HT1080 (cell line): ENCODE data around the gene SAMD4A. TPM values are rescaled to one million over a fixed set of nuclear protein-coding genes. Genes with fewer than 3 reads are reported as not detected.

ENCODE experiments used
- DNase-seq: peaks from one replicate; pipeline ENCODE4 v3.0.0-alpha.2; 2015; ENCODE audit warnings: low read depth
- total RNA-seq: library from RNA; depleted of rRNA; stranded (reverse); fragments of >200 nt; shearing (Covaris generic); gene quantifications from 2 replicates; pipeline ENCODE4 v1.2.3, GENCODE V29; 2014

SAMD4A gene
- total RNA-seq, 1 experiment from 2014 or later: 16.3 TPM

DNA sequence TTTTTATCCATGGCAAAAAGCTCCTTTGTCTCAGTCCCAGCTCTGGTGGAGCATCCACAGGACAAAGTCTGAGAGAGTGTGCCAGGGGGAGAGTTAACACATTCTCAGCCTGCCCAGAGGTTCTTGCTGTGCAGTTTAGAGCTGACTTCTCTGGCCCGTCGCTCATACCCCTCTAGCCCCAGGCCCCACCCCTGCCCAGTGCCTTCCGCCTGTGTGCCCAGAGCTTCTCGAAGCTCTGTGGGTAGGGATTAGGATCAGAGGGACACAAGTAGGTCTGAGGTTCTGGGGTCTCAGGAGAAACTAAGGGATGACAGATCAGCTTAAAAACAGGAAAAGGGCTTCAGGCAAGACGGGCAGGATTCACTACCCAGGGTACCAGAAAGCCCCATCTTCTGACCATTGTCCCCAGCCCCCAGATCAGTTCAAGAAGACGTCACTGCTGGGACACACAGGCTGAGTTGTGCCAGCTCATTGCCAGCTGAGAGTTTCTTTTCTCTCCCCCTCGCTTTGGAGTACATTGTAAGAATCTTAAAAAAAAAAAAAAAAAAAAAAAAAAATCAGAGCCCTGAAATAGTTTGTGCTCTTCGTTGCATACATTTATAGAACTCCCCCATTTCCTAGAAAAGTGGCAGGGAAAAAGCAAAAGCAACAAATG lies 208.7 kb downstream of the SAMD4A start:
- DNase-seq: no peak

- peak; percentile 32 for DNase-seq
Observed at GRCh38 chr14:54776361-54777001, 209.6 kb downstream of the SAMD4A start.

DNA sequence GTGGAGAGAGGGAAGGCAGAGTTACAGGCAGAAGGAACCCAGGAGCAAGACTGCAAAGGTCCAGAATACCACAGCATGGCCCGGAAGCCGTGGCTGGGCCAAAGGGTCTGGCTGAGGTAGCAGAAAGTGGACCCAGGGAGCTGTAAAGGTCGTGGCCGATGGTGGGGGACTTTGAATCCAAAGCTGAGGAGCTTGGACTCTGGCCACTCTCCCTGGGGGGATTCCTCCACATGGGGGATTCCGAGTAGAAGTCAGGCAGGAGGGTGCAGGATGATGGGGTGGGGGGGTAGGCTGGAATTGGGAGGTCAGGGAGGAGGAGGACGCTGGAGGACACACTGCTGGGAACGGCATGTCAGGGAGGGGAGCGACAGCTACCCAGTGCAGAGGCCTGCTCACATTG lies 210.5 kb downstream of the SAMD4A start:
- no peak for DNase-seq

DNA sequence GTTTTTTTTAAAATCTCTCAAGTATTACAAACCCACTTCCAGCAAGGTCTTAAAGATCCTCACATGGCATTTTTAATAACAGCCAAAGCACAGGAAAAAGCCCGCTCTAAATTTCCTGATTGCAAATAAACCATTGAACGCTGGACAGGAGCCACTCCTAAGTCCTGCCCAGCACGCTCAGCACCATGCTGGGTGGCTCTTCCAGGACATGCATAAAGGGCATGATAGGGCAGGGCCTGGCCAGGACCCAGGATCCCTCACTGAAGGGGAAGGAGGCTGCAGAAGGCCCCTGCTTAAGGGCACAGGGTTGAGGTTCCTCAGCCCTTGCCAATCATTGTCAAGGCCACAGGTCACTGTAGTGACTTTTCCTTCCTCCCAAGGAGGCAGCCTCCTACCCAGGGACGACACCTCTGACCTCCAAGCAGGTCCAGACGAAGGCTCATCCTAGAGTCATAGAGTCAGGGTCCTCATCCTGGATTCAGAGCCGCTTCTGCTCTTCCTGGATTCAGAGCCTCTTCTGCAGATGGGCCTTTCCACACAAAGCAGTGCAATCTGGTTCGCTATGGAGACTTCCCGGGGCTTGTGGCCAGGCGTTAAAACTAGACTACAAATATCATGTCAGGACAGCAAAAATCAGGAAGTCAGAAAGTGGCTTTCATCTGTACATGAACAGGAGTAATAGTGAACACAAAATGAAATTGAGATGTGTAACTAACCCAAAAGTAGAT lies 211.9 kb downstream of the SAMD4A start:
- no peak for DNase-seq

DNA sequence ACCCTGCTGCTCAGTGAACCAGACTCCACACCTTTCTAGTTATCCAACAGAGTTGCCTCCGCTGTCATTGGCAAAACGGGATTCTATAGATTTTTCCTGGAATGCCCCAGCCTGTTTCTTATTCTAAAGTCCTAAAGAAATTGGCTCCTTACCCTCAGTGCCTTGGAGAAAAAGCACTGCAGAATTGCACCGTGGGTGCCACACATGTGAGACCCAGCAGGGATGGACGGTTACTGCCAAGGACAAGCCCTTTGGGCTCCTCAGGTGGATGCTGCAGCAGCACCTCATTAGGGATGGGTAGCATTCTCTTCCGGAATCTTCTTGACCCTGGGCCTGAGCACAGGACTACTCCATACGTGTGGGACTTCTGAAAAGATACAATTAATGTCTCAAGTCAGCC lies 214.2 kb downstream of the SAMD4A start:
- DNase-seq: no peak

- no peak for DNase-seq
Observed at GRCh38 chr14:54781961-54782750, 215.2 kb downstream of the SAMD4A start.

- DNase-seq: no peak
Observed at GRCh38 chr14:54782751-54783659, 216.1 kb downstream of the SAMD4A start.

DNA sequence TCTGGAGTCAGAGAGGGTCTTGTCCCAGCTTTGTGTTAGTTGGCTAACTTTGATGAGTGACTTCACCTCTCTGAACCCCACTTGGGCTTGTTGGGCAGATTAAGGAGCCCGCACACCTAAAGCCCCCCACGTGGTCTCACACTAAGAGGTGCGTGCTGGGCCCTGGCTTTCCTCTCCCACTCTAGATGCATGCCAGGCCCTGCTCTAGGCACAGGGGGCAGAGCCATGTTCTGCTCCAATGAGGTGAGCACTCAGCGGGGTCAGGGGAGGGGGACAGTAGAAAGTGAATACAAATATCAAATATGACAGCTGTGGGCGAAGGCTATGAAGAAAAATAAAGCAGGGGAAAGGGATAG lies 216.7 kb downstream of the SAMD4A start:
- no peak for DNase-seq

DNA sequence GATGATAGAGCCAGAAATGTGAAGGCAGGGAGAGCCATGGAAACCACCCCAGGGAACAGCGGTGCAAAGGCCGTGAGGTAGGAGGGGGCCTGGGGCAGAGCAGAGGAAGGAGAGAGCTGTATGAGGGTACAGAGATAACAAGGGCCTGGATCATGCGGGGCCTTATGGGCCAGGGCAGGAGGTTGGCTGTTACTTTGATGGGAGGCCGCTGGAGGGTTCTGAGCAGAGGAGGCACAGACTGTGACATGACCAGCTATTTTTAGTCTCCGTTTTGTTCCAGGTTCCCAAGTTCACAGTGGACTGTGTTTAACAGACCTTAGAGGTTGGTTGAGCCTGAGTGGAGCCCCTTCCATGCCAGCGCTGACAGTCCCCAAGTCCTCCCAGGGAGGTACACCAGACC lies 217.1 kb downstream of the SAMD4A start:
- DNase-seq: no peak

- DNase-seq: no peak
Observed at GRCh38 chr14:54784657-54785056, 217.7 kb downstream of the SAMD4A start.

GRCh38 chr14:54785136-54785777 lies 218.3 kb downstream of the SAMD4A start:
- no peak for DNase-seq

DNA sequence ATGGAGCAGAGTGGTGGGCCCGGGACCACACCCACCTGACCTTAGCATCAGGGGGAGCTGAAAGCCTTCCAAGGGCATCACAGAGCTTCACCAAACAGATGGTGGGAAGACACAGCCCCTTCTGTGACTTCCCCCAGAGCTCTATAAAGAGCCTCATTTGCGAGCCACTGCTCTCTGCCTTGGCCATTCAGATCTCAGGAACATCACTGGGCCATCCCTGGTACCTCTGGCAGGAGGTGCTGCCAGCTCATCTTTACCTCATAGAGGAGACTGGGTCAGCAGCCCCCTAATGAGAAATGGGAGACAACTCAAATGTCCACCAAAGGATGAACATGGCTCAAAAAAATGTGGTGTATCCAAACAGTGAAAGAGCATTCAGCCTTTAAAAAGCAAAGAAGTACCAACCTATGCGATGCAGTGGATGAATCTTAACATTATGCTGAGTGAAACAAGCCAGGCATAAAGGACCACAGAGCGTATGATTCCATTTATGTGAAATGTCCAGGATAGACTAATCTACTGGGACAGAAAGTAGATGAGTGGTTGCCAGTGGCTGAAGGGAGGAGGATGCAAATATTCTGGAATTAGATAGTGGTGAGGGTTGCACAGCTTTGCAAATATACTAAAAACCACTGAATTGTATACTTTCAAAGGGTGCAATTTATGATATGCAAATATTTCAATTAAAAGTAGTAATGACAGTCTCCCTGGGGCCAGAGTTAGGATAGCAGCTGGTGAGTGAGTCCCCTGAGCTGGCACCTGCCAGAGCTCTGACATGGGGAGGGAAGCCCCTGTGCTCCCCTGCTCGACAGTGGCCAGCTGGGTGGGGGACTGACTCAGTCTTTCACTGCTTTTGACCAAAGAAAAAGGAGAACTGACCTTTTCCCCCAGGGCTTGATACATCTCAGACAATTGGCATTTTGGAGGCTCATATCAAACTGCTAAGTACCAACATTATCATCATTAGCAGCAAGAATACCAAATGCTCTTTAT lies 219.1 kb downstream of the SAMD4A start:
- DNase-seq: no peak

DNA sequence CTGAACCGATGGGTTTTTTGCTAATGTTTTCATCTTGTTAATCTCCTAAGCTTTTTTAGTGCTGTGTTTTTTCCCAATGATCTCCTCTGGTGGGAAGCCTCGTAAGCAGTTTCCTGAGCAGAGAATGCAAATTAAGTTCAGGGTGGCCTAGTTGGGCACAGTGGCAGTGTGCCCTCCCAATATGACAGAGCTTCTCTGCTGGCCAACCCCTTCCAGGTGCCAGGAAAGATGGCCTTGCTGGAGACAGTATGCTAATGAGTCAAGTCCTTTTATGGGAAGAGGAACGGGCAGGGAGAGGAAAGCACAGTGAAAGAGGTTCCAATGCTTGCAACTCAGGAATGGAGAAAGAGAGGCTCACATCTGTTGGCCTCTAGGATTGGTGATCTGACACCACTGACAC lies 219.9 kb downstream of the SAMD4A start:
- DNase-seq: no peak

GRCh38 chr14:54787261-54787660 lies 220.3 kb downstream of the SAMD4A start:
- no peak for DNase-seq

DNA sequence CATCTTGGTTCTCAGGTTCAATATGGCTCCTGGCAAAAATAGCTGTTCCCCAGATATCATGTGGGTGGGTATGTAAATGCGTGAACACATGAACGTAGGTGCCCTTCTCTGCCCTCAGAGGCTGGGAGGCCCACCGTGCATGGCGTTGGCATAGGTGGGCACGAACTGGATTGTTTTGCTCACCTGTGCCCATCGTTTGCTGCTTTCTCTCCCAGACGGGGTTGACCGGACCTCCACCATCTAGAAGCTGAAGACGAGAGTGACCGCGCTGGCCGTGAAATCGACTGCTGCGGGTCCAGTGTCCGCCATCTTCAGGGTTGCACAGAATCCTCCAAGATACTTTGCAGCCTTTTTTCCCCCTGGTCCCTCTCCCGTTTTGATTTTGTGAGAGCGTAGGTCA lies 221.8 kb downstream of the SAMD4A start:
- DNase-seq: no peak

DNA sequence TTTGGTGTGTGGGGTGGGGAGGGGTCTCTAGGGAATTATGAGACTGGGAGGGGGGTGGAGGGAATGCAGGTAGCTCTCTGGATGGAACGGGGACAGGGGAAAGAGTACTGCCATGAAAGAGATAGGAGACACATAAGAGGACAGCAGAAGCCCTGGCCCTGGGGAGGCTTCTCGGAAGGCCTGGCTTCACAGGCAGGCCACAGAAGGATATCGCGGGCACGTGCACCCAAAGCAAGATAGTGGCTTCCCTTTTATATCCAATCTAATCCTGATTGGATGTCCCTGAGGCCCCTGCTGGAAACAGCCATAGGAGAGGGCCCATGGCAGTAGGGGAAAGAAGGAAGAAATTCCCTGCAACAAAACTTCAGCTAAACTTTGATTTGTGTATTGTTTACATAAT lies 222.2 kb downstream of the SAMD4A start:
- no peak for DNase-seq

DNA sequence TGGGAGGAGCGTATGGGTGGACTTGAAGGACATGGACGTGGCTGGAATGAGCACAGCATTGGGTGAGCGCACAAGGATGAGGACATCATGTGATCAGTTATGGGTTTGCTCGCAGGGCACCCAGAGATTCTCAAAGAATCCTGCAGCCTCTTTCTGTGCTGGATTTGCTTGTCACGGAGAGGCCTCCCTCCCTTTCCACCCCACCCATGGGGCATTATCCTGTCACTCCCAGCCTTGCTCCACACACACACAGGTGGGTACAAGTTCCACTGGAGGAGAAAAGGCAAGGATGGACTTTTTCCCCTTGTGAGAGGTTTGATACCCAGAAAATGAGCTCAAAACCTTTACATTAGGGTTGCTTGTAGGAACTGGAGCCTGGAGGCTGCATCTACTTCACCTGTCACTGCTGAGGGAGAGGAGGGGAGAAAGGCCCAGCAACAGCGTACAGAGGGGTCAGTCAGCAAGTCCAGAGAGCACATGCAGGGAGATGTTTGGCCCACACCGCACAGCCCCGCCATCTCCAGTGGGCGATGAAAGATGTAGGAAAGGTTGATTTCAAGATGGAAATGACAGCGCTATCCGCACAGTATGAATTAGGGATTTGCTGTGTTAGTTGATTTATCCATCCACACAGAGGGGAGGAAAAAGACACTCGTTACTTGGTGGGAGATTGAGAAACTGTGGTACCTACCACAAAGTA lies 223.0 kb downstream of the SAMD4A start:
- no peak for DNase-seq

DNA sequence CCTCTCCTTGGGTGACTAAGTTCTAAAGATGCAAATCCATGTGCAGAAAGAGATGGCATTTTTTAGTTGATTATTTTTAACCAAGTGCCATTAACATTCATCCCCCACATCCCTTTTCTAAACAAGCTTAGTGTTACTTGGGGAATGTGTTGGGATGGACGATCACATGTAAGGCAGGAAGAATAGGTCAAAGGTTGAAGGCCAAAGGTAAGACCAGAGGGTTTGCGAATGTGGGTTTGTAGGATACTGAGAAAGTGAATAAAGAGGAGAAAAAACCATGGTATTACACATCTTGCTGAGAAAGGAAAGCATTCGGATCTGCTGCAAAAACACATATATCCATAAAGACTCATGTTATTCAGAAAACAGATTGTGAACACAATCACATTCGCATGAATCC lies 224.1 kb downstream of the SAMD4A start:
- DNase-seq: no peak

DNA sequence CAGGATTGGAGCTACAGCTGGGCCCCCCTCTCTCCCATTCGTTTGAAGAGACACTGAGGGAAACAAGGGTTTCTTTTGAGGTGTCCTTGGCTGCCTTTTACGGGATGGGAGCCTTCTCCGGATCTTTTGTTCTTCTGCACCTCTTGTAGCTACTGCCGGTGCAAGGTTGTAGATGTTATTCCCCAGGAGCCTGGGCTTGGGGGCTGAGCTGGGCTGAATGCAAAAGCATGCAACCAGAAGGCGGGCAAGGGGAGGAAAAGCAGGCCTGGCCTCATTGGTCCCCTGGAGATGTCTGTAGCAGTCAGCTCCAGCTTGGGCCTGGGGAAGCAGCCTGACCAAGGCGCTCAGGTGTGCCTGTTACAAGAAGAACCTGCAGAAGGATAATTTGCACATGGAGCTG lies 225.4 kb downstream of the SAMD4A start:
- no peak for DNase-seq
